GM21737 (cell line): ENCODE data around the gene MFSD12.
"Not testable (repeated sequence)": the region's sequence is repeated elsewhere in the genome, so short reads cannot be mapped to it uniquely, and the experiment has no call there.

Experiments used
- ATAC-seq: cut with Tn5 transposase; IDR thresholded peaks from one replicate; pipeline ENCODE4 v1.9.1; 2021; ENCODE audit warnings: mild to moderate bottlenecking, moderate library complexity; ENCODE audit not compliant: unreplicated experiment

Gene MFSD12

DNA sequence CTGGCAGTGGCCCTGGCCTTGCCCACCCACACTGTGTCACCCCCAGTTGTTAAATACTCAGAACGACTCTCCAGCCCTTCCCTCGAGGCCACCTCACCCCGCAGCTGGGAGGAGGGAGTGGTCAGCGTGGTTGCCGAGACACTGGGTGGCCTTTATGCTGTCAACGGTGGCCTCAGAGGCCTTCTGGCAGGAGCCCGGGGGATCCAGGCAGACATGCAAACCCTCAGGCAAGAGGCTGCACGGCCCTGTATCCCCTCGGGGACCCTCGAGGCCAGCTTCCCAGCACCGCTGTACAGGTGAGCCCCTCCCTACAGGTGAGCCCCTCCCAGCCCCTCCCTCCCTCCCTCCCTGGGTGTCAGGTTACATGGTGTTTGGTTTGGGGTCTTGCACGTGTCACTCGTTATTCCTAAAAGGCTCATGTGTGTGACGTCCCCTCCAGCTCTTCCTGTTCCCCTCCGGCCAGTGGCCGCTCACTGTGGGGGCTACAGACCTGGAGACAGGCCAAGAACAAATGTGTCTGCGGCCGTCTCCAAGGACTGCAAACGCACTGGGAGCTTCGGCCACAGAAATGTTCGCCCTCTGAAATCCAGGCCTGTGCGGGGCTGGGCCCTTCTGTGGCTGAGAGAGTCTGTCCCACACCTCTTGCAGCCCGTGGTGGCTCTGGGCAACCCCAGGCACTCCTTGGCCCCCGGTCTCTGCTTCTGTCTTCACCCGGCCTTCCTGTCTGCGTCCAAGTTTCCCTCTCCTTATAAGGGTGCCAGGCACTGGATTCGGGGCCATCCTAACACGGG, 18.2 kb downstream of the MFSD12 start, which contains the start of gene TEKTIP1:
Gene TEKTIP1 (plus strand): TSS at position 210 of the 791 bp plus-strand sequence. CDS start 4 bp downstream, at position 214.
- ATAC-seq = no peak

DNA sequence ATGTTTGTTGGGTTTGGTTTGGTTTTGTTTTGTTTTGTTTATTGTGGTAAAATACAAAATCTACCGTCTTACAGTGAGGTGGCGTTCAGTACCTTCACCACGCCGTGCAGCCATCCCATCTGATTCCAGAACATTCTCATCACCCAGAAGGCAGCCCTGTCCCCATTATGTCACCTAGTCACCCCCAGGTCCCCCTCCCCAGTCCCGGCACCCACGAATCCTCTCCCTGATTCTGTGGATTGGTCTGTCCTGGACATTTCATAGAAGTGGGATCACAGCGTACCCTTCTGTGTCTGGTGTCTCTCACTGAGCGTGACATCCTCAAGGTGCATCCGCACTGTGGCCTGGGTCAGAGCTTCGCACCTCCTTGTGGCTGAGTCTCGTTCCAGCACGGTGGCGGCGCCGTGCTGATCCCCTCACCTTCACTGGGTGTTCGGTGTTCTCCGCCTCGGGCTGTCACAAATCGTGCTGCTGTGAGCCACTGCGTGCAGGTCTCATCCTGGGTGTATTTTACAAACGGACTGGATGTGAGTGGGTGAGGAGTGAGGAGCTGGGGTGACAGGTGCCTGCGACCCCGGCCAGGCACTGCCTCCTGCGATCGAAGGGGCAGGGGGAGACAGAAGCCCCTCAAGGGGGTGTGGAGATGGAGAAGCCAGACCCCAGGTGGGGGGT, 19.0 kb downstream of the MFSD12 start:
- ATAC-seq = no peak

DNA sequence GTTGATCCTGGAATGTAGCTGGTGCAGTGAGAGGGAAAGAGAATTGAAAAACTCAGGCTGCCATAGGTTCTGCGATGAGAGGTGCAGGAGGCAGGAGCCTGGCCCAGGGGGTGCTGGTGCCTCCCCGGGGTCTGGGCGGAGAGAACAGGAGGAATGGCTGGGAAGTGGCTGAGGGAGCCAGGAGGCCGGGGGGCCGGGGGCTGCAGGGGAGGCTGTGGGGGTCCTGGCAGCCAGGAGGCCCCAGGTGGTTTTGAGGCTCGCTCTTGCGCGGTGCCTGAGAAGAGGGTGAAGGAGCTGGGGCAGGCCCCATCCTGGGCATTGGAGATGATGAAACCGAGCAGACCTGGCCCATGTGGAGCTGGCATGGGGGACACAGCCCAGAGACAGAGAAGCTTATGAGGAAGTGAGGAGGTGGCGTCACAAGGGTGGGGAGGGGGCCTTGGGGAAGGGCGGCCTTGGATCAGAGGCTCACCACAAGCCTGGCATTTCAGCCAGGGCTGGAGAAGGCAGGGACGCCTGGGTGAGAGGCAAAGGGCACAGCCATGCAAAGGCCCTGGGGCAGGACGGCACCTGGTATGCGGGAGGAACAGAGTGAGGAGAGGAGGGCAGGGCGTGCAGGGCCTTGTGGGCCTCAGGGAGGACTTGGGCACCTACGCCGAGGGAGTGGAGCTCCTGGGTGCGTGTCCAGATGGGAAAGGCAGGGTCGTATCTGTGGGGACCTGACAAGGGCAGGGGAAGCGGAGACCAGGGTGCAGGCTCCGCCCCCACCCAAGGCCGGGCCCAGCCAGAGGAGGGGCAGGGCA, 19.7 kb downstream of the MFSD12 start:
- ATAC-seq = no peak

DNA sequence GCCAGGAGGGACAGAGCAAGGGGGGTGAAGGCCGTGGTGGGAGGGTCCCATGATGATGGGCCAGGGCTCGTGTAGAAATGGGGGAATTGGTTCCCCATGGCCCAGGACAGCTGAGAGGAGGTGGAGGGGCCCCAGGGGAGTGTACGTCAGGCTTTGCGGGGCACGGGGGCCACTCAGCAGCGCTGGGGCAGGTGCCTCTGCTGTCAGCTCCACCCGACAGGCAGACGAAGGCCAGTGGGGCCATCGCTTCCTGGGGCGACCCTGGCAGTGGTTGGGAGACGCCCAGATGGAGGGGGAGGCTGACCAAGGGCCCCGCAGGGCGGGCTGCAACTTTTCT, 20.3 kb downstream of the MFSD12 start:
- no peak for ATAC-seq

DNA sequence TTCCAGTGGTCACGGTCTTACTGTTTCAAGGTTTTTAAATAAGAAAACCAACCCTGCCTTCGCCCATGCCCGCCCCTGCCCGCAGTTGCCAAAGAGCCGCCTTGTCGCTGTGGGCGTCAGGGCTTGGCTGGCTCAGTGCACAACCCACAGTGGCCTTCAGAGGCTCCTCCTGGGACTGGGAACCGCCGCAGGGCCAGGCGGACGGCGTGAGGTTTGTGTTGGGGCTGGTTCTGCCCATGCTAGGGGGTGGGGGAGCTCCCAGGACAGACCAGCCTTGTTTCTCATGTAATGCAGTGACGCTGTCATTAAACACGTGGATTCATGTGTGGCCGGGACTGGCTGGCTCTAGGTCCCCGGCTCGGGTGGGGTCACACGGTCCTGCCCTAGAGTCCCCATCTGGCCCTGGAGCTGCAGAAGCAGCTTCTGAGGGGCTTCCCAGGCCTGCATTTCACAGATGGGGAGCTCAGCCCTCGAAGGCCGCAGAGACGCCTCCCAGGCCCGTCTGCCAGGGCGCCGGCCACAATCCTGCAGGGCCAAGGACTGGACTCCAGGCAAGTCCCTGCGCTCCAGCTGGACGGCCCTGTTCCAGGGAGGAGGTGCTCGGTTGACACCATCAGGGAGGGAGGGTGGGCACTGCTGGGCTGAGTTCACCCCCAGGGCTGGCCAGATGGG, 20.8 kb downstream of the MFSD12 start:
- no peak for ATAC-seq

DNA sequence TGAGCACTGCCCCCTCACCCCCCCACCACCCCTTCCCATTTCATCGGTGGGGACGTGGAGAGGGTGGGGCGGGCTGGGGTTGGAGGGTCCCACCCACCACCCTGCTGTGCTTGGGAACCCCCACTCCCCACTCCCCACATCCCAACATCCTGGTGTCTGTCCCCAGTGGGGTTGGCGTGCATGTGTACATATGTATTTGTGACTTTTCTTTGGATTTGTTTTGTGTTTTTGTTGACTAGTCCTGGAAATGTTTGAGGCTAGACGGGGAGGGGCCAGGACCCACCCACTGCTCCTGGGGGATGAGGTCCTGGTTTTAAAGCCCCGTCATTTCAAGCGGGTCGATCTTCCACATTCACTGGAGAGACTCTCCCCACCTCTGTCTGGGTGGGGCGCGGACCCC, 21.4 kb downstream of the MFSD12 start:
- no peak for ATAC-seq

DNA sequence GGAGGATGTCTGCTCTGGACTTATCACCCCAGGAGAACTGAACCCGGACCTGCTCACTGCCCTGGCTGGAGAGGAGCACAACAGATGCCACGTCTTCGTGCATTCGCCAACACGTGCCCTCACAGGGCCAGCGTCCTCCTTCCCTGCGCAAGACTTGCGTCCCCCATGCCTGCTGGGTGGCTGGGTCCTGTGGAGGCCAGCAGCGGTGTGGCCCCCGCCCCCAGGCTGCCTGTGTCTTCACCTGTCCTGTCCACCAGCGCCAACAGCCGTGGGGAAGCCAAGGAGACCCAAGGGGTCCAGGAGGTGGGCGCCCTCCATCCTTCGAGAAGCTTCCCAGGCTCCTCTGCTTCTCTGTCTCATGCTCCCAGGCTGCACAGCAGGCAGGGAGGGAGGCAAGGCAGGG, 21.8 kb downstream of the MFSD12 start:
- no peak for ATAC-seq

DNA sequence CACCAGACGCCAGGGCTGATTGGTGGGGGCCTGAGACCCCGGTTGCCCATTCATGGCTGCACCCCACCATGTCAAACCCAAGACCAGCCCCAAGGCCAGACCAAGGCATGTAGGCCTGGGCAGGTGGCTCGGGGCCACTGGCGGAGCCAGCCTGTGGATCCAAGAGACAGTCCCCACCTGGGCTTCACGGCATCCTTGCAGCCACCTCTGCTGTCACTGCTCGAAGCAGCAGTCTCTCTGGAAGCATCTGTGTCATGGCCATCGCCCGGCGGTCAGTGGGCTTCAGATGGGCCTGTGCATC, 22.2 kb downstream of the MFSD12 start:
- no peak for ATAC-seq

DNA sequence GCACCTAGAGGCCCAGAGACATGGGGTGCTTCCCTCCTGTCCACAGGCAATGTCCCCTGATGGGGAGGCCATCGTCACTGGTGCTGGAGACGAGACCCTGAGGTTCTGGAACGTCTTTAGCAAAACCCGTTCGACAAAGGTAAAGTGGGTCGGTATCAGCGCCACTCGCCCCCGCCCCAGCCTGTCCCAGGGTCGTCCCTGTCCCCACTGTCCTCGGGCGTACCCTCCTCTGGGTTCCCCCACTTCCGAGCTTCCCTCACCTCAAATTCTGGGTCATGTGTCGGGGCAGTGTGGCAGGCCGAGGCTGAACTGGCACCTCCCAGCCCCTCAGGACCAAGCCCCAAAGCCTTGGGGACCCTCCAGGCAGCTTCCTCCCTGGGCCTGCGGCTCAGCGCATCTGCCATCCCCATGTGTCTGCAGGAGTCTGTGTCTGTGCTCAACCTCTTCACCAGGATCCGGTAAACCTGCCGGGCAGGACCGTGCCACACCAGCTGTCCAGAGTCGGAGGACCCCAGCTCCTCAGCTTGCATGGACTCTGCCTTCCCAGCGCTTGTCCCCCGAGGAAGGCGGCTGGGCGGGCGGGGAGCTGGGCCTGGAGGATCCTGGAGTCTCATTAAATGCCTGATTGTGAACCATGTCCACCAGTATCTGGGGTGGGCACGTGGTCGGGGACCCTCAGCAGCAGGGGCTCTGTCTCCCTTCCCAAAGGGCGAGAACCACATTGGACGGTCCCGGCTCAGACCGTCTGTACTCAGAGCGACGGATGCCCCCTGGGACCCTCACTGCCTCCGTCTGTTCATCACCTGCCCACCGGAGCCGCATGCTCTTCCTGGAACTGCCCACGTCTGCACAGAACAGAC, 22.8 kb downstream of the MFSD12 start:
- ATAC-seq = no peak

DNA sequence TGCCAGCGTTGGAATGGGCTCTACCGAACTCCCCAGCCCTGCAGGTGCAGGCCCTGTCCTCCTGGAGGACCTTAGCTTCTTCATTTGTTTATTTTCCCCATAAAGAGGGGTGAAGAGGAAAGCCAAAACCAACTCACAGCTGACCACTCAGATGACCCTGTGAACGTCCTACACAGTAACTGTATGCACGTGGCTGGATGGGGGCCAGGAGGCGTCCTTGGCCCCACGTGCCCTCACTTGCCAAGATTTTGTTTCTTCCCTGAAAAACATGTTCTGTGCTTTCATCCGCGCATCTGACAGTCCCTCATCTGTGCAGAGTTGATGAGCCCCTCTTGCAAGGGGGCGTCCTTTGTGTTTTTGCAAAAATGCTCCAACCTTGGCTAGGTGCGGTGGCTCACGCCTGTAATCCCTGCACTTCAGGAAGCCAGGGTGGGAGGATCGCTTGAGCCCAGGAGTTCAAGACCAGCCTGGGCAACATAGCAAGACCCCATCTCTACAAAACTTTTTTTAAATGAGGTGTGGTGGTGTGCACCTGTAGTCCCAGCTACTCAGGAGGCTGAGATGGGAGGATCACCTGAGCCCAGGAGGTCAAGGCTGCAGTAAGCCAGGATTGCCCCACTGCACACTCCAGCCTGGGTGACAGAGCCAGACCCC, 23.7 kb downstream of the MFSD12 start:
- ATAC-seq = no peak

DNA sequence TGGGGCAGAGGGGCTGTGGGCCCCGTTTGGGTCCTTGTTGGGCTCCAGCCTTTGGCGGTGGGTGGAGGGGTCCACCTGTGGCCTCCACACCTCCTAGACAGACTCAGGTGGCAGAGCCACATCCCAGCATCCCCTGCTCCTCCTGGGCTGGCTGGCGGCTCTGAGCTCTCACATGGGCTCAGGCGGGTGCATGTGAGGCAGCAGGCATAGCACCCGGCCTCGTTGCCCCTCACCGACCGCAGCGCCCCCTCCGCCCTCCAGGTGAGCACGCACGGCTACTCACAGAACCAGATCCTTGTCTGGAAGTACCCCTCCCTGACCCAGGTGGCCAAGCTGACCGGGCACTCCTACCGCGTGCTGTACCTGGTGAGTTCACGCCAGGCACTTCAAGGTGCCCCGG, 24.4 kb downstream of the MFSD12 start:
- no peak for ATAC-seq

DNA sequence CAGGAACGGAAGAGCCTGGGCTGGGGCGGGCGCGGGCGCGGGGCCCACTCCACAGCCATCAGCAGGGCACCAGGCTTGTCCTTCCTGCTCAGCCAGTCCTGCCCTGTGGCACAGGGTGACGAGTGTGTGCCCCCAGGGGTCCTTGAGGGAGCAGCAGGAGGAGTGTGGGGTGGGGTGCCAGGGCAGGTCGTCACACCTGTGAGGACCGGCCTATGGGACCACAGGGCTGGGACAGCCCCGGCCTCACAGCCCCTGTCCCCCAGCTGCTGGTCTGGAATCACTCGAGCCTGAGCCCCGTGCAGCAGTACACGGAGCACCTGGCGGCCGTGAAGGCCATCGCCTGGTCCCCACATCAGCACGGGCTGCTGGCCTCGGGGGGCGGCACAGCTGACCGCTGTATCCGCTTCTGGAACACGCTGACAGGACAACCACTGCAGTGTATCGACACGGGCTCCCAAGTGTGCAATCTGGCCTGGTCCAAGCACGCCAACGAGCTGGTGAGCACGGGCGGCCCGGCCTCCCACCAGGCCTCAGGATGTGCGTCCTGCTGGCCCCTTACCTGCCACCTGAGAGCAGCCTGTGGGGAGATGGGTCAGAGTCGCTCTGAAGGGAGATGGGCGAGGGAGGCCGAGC, 25.1 kb downstream of the MFSD12 start:
- no peak for ATAC-seq

DNA sequence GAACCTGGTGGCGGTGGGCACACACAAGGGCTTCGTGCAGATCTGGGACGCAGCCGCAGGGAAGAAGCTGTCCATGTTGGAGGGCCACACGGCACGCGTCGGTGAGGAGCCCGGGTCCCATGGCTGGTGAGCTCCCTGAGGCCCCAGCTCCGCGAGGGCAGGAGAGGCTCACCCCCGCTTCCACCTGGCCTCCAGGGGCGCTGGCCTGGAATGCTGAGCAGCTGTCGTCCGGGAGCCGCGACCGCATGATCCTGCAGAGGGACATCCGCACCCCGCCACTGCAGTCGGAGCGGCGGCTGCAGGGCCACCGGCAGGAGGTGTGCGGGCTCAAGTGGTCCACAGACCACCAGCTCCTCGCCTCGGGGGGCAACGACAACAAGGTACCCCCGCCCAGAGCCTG, 25.7 kb downstream of the MFSD12 start:
- ATAC-seq = no peak

DNA sequence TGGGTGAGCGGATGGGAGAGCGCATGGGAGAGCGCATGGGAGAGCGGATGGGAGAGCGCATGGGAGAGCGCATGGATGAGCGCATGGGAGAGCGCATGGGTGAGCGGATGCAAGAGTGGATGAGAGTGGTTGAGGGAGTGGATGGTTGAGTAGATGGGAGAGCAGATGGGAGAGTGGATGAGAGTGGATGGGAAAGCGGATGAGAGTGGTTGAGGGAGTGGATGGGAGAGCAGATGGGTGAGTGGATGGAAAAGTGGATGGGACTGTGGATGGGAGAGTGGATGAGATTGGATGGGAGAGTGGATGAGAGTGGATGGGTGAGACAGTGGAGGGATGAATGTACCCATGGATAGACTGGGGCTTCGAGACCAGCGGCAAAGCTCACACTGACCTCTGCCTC, 27.0 kb downstream of the MFSD12 start:
- no peak for ATAC-seq

DNA sequence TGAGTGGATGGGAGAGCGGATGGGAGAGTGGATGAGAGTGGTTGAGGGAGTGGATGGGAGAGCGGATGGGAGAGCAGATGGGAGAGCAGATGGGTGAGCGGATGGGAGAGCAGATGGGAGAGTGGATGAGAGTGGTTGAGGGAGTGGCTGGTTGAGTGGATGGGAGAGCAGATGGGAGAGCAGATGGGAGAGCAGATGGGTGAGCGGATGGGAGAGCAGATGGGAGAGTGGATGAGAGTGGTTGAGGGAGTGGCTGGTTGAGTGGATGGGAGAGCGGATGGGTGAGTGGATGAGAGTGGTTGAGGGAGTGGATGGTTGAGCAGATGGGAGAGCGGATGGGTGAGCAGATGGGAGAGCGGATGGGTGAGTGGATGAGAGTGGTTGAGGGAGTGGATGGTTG, 28.1 kb downstream of the MFSD12 start:
- not testable (repeated sequence) for ATAC-seq

DNA sequence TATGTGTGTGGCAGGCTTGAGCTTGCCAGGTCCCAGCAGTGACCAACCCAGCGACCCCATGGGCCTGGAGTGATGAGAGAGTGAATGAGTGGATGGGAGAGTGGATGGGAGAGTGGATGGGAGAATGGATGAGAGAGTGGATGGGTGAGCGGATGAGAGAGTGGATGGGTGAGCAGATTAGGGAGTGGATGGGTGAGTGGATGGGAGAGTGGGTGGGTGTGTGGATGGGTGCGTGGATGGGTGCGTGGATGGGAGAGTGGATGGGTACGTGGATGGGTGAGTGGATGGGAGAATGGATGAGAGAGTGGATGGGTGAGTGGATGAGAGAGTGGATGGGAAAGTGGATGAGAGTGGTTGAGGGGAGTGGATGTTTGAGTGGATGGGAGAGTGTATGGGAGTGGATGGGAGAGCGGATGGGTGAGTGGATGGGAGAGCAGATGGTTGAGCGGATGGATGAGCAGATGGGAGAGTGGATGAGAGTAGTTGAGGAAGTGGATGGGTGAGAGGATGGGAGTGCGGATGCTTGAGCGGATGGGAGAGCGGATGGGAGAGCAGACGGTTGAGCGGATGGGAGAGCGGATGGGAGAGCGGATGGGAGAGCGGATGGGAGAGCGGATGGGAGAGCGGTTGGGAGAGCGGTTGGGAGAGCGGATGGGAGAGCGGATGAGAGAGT, 28.7 kb downstream of the MFSD12 start:
- no peak for ATAC-seq

DNA sequence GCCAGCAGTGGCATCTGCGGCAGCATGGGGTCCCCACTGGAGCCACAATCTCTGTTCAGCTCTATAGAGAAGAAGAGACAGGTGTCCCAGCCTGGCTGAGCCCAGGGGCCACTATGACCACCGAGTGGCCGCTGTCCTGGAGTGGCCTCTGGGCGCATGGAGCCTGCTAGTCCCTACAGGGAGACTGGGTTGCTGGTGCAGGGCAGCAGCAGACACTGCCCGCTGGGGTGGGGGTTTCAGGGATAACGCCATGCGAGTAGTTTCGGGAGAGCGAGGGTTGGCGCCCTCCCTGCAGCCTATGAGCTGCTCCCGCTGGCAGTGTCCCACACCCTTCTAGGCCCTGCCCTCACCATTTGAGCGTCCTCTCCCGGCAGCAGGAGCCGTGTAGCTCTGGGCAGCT, 29.3 kb downstream of the MFSD12 start:
- ATAC-seq = no peak

DNA sequence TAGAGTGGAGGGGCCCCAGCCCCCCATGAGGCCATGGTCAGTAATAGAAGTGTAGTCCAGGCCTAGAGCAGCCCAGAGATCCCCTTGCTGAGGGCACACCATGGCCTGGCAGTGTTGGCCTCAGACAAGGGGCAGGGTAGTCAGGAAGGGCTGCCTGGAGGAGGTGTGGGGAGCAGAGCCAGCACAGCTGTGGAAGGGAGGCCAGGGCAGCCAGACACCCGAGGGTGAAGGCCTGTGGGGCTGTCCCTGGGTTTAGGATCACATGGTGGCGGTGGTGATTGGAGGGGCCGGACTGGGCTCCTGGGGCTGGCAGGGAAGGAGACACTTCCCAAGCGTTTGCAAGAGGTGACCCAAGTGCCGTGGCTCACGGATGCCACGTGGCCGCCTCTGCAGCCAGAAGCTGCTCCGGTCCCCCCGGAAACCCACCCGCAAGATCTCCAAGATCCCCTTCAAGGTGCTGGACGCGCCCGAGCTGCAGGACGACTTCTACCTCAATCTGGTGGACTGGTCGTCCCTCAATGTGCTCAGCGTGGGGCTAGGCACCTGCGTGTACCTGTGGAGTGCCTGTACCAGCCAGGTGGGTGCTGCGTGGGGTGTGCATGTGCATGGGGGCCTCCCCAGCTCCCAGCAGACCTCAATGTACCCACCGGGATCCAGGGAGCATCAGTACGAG, 30.0 kb downstream of the MFSD12 start:
- no peak for ATAC-seq
